H9 (cell line): ENCODE data around the gene ITPKB. TPM values are rescaled to one million over a fixed set of nuclear protein-coding genes. Genes with fewer than 3 reads are reported as not detected.

Experiments used
- DNase-seq: peaks from one replicate; pipeline ENCODE4 v3.0.0-alpha.2; 2017
- H2AFZ ChIP-seq: one replicate; pipeline ENCODE4 v1.6.1; 2013; ENCODE audit warnings: mild to moderate bottlenecking, low read length, control low read depth, moderate library complexity
- H2AK5ac ChIP-seq: 2 replicates; pipeline ENCODE4 v1.6.1; 2013; ENCODE audit warnings: low read length, control low read depth, mixed read lengths; ENCODE audit not compliant: insufficient read length
- H2BK120ac ChIP-seq: one replicate; pipeline ENCODE4 v1.6.1; 2013; ENCODE audit warnings: low read depth, mild to moderate bottlenecking, low read length, control low read depth, inconsistent platforms; ENCODE audit not compliant: poor library complexity, severe bottlenecking
- H2BK12ac ChIP-seq: 2 replicates; pipeline ENCODE4 v1.6.1; 2013; ENCODE audit warnings: low read length, control low read depth, mixed read lengths, low read depth; ENCODE audit not compliant: insufficient read length
- H2BK15ac ChIP-seq: 2 replicates; pipeline ENCODE4 v1.6.1; 2013; ENCODE audit warnings: low read depth, low read length, control low read depth
- H2BK20ac ChIP-seq: one replicate; pipeline ENCODE4 v1.6.1; 2013; ENCODE audit warnings: low read depth, mild to moderate bottlenecking, low read length, control low read depth, inconsistent platforms; ENCODE audit not compliant: poor library complexity, severe bottlenecking
- H2BK5ac ChIP-seq: 2 replicates; pipeline ENCODE4 v1.6.1; 2013; ENCODE audit warnings: low read length, control low read depth, mixed read lengths; ENCODE audit not compliant: insufficient read length
- H3K14ac ChIP-seq: 2 replicates; pipeline ENCODE4 v1.6.1; 2013; ENCODE audit warnings: low read length, control low read depth; ENCODE audit not compliant: insufficient read depth
- H3K18ac ChIP-seq: 2 replicates; pipeline ENCODE4 v1.6.1; 2013; ENCODE audit warnings: low read depth, mild to moderate bottlenecking, mixed read lengths, low read length, control low read depth; ENCODE audit not compliant: insufficient read length
- H3K23ac ChIP-seq: 2 replicates; pipeline ENCODE4 v1.6.1; 2013; ENCODE audit warnings: low read length, control low read depth, mixed read lengths, low read depth; ENCODE audit not compliant: insufficient read length
- H3K23me2 ChIP-seq: 2 replicates; pipeline ENCODE4 v1.6.1; 2013; ENCODE audit warnings: low read depth, mild to moderate bottlenecking, mixed read lengths, low read length, control low read depth; ENCODE audit not compliant: insufficient read length, poor library complexity, severe bottlenecking
- H3K27ac ChIP-seq: 2 replicates; pipeline ENCODE4 v1.5.1; 2013; ENCODE audit warnings: low read length, control low read depth, mixed read lengths, low read depth; ENCODE audit not compliant: insufficient read length
- H3K27me3 ChIP-seq: 2 replicates; pipeline ENCODE4 v1.6.1; 2013; ENCODE audit warnings: low read length, control low read depth, inconsistent platforms; ENCODE audit not compliant: insufficient read depth
- H3K4ac ChIP-seq: 2 replicates; pipeline ENCODE4 v1.6.1; 2013; ENCODE audit warnings: low read depth, mild to moderate bottlenecking, control low read depth, inconsistent platforms, low read length, moderate library complexity
- H3K4me1 ChIP-seq: 2 replicates; pipeline ENCODE4 v1.6.1; 2013; ENCODE audit warnings: low read length, control low read depth, inconsistent platforms; ENCODE audit not compliant: insufficient read depth
- H3K4me2 ChIP-seq: 2 replicates; pipeline ENCODE4 v1.6.1; 2013; ENCODE audit warnings: low read length, control low read depth, mixed read lengths; ENCODE audit not compliant: insufficient read length, insufficient read depth
- H3K56ac ChIP-seq: 2 replicates; pipeline ENCODE4 v1.6.1; 2013; ENCODE audit warnings: low read depth, mild to moderate bottlenecking, mixed read lengths, low read length, control low read depth; ENCODE audit not compliant: insufficient read length
- H3K79me1 ChIP-seq: 2 replicates; pipeline ENCODE4 v1.6.1; 2013; ENCODE audit warnings: low read depth, mild to moderate bottlenecking, moderate library complexity, low read length, control low read depth, inconsistent platforms; ENCODE audit not compliant: insufficient read depth, poor library complexity, severe bottlenecking
- H3K79me2 ChIP-seq: 2 replicates; pipeline ENCODE4 v1.6.1; 2013; ENCODE audit warnings: low read length, control low read depth, inconsistent platforms; ENCODE audit not compliant: insufficient read depth
- H3K9ac ChIP-seq: 2 replicates; pipeline ENCODE4 v1.6.1; 2013; ENCODE audit warnings: low read length, control low read depth, mixed read lengths; ENCODE audit not compliant: insufficient read length; ENCODE audit errors: extremely low read depth
- H3K9me3 ChIP-seq: one replicate; pipeline ENCODE4 v1.6.1; 2013; ENCODE audit warnings: low read depth, low read length, inconsistent platforms; ENCODE audit not compliant: control insufficient read depth
- H3T11ph ChIP-seq: one replicate; pipeline ENCODE4 v1.6.1; 2013; ENCODE audit warnings: mild to moderate bottlenecking, low read length, control low read depth, inconsistent platforms
- H4K20me1 ChIP-seq: one replicate; pipeline ENCODE4 v1.6.1; 2013; ENCODE audit not compliant: control insufficient read depth, insufficient read length, insufficient read depth
- H4K5ac ChIP-seq: 2 replicates; pipeline ENCODE4 v1.6.1; 2013; ENCODE audit warnings: low read depth, mild to moderate bottlenecking, mixed read lengths, low read length, control low read depth; ENCODE audit not compliant: insufficient read length
- H4K8ac ChIP-seq: replicated peaks from 2 replicates; pipeline ENCODE4 v1.6.1; 2013; ENCODE audit warnings: low read length, control low read depth, mixed read lengths, low read depth; ENCODE audit not compliant: insufficient read length
- H4K91ac ChIP-seq: 2 replicates; pipeline ENCODE4 v1.6.1; 2013; ENCODE audit warnings: low read depth, mild to moderate bottlenecking, moderate library complexity, mixed read lengths, low read length, control low read depth; ENCODE audit not compliant: insufficient read length
- H3K27ac Mint-ChIP-seq, 3 experiments: 2 replicates in 2 of 3; 3 replicates in 1 of 3; pipeline ENCODE4 v1.8.0; 2020 to 2021; ENCODE audit warnings: mixed read lengths in 3 of 3, mild to moderate bottlenecking in 1 of 3, moderate library complexity in 1 of 3
- H3K27me3 Mint-ChIP-seq: 2 replicates; pipeline ENCODE4 v1.8.0; 2021; ENCODE audit warnings: low read depth, mild to moderate bottlenecking, moderate library complexity, mixed read lengths
- H3K36me3 Mint-ChIP-seq, 3 experiments: 2 replicates in 2 of 3; 3 replicates in 1 of 3; pipeline ENCODE4 v1.8.0; 2020 to 2021; ENCODE audit warnings: low read depth in 3 of 3, mixed read lengths in 3 of 3; ENCODE audit not compliant: insufficient read depth in 1 of 3
- H3K4me1 Mint-ChIP-seq, 2 experiments: 2 replicates each; pipeline ENCODE4 v1.8.0; 2020; ENCODE audit warnings: mixed read lengths in 2 of 2
- H3K4me3 Mint-ChIP-seq, 2 experiments: 2 replicates in 1 of 2; 3 replicates in 1 of 2; pipeline ENCODE4 v1.8.0; 2020 to 2021; ENCODE audit warnings: mild to moderate bottlenecking in 2 of 2, mixed read lengths in 2 of 2, moderate library complexity in 1 of 2
- H3K9me3 Mint-ChIP-seq, 2 experiments: 2 replicates in 1 of 2; 3 replicates in 1 of 2; pipeline ENCODE4 v1.8.0; 2020; ENCODE audit warnings: mild to moderate bottlenecking in 2 of 2, mixed read lengths in 2 of 2, moderate library complexity in 1 of 2
- CTCF ChIP-seq: fragments of 200-600 bp; sonication (generic); conservative IDR thresholded peaks from 3 replicates; pipeline ENCODE4 v1.8.0; 2021; ENCODE audit warnings: antibody characterized with exemption, mild to moderate bottlenecking
- WGBS: extraction: QIAGEN DNeasy Blood & Tissue Kit; methylation state at CpG from one replicate; pipeline ENCODE4 v1.1.7; 2013; ENCODE audit warnings: missing lambda C conversion rate, low lambda C conversion rate, mixed read lengths; ENCODE audit not compliant: insufficient read length; ENCODE audit errors: extremely low coverage; 5-methylcytosine and 5-hydroxymethylcytosine counted together
- total RNA-seq: library from RNA; stranded (reverse); gene quantifications from 2 replicates; pipeline ENCODE4 v1.2.1, GENCODE V29; 2021

The ITPKB gene
- total RNA-seq, 1 experiment from 2014 or later, result 3.8 TPM

- no peak for TF ChIP-seq CTCF
- Histone ChIP-seq H3K4me2 (no peak overlapping the region), H2BK15ac (no peak overlapping the region), H4K91ac (no peak overlapping the region), H3K14ac (no peak overlapping the region), H3K79me1 (no peaks in the 10 kb centered on the region), H3K18ac (no peak overlapping the region), H2AFZ (no peak overlapping the region), H3K4me1 (peaks cover 14% of the 10 kb centered on the region), H3K23ac (no peak overlapping the region), H2BK120ac (no peak overlapping the region), H2BK20ac (no peak overlapping the region), H2BK12ac (no peak overlapping the region), H2BK5ac (no peak overlapping the region), H4K20me1 (no peaks in the 10 kb centered on the region), H3K27me3 (peaks cover 2% of the 10 kb centered on the region; the same call in 1 of the 2 replicates), H4K8ac (no peak overlapping the region), H3T11ph (no peak overlapping the region), H3K9me3 (no peaks in the 10 kb centered on the region), H2AK5ac (no peak overlapping the region), H3K56ac (no peak overlapping the region), H4K5ac (no peak overlapping the region), H3K79me2 (no peaks in the 10 kb centered on the region), H3K27ac (no peak overlapping the region), H3K4ac (no peak overlapping the region), H3K9ac (no peak overlapping the region), H3K23me2 (no peaks in the 10 kb centered on the region)
- no peaks in the 10 kb centered on the region; a peak in 2 of 5 replicates for H3K9me3 Mint-ChIP-seq
- no peak for DNase-seq
- WGBS, result no CpG with 5 or more reads among the region's 5 CpGs
- peaks cover 38% of the 10 kb centered on the region for H3K27me3 Mint-ChIP-seq
- H3K27ac Mint-ChIP-seq, result no peak overlapping the region
- H3K4me3 Mint-ChIP-seq, result no peak overlapping the region
- no peaks in the 10 kb centered on the region for H3K36me3 Mint-ChIP-seq
- peaks cover 57 to 61% of the 10 kb centered on the region in 2 experiments for H3K4me1 Mint-ChIP-seq
Measured at GRCh38 chr1:226676381-226676780, 62.7 kb downstream of the ITPKB start.
